Activated effector memory CD4-positive, alpha-beta T cell treated with anti-CD3 and anti-CD28 coated beads, Interleukin-2, amount 50 U/mL, for 16 hours (primary cell): ENCODE results near the gene VPS37B.

Experiments used
- DNase-seq: peaks from one replicate; pipeline ENCODE4 v3.0.0-alpha.2; 2020

The VPS37B gene

GRCh38 chr12:122850048-122850445 lies 45.9 kb downstream of the VPS37B start:
- no peak for DNase-seq

- DNase-seq, result no peak
Measured at GRCh38 chr12:122849352-122850047, 46.4 kb downstream of the VPS37B start.

GRCh38 chr12:122848471-122849351 lies 47.2 kb downstream of the VPS37B start:
- no peak for DNase-seq

- no peak for DNase-seq
Measured at GRCh38 chr12:122847921-122848421, 48.0 kb downstream of the VPS37B start.

GRCh38 chr12:122847516-122847836 lies 48.4 kb downstream of the VPS37B start:
- no peak for DNase-seq

GRCh38 chr12:122846622-122847515 lies 49.1 kb downstream of the VPS37B start:
- DNase-seq, result peak; percentile 53

- no peak for DNase-seq
Measured at GRCh38 chr12:122845865-122846621, 49.9 kb downstream of the VPS37B start.

- DNase-seq, result no peak
Measured at GRCh38 chr12:122845041-122845864, 50.7 kb downstream of the VPS37B start.

GRCh38 chr12:122844366-122844971 lies 51.5 kb downstream of the VPS37B start:
- DNase-seq, result no peak

GRCh38 chr12:122843455-122843854 lies 52.5 kb downstream of the VPS37B start:
- no peak for DNase-seq

- no peak for DNase-seq
Measured at GRCh38 chr12:122842505-122843405, 53.2 kb downstream of the VPS37B start.

- DNase-seq, result no peak
Measured at GRCh38 chr12:122841544-122842321, 54.2 kb downstream of the VPS37B start.

- no peak for DNase-seq
Measured at GRCh38 chr12:122840580-122841513, 55.1 kb downstream of the VPS37B start.

GRCh38 chr12:122839907-122840554 lies 55.9 kb downstream of the VPS37B start:
- no peak for DNase-seq

GRCh38 chr12:122838841-122839240 lies 57.1 kb downstream of the VPS37B start:
- DNase-seq, result no peak

- no peak for DNase-seq
Measured at GRCh38 chr12:122837306-122838265, 58.3 kb downstream of the VPS37B start.
